Stomach (tissue), 9 donors: ENCODE results near the gene GPC5. TPM values are rescaled to one million over a fixed set of nuclear protein-coding genes. Genes with fewer than 3 reads are reported as not detected.

Experiments
- DNase-seq, 2 donors: peaks; one replicate each; pipeline versions ENCODE4 v3.0.0 to v3.0.0-alpha.2; 2013 to 2019
- H3K27ac ChIP-seq, 5 donors: fragments of 200-600 bp in 4 of 5; sonication (generic) in 4 of 5; one replicate each; pipeline ENCODE4 v1.5.1; 2013 to 2019; ENCODE audit warnings: mild to moderate bottlenecking in 1 of 5, moderate library complexity in 1 of 5
- H3K27me3 ChIP-seq, 3 donors: fragments of 200-600 bp; sonication (generic); one replicate each; pipeline ENCODE4 v1.5.1; 2017 to 2019; ENCODE audit warnings: mixed run types in 1 of 3
- H3K36me3 ChIP-seq, 4 donors: fragments of 200-600 bp; sonication (generic); 1 replicate in 3 of 4; 2 replicates in 1 of 4; pipeline ENCODE4 v1.5.1; 2016 to 2019
- H3K4me1 ChIP-seq, 4 donors: fragments of 200-600 bp; sonication (generic); one replicate each; pipeline ENCODE4 v1.5.1; 2016 to 2019
- H3K4me3 ChIP-seq, 4 donors: fragments of 200-600 bp; sonication (generic) in 3 of 4; one replicate each; pipeline ENCODE4 v1.5.1; 2016 to 2019; ENCODE audit warnings: mild to moderate bottlenecking in 1 of 4
- H3K9me3 ChIP-seq, 4 donors: fragments of 200-600 bp; sonication (generic); one replicate each; pipeline ENCODE4 v1.5.1; 2016 to 2019
- EP300 ChIP-seq: sonication (generic); formaldehyde crosslinking; IDR thresholded peaks from one replicate; pipeline ENCODE4 v1.6.1; 2017; ENCODE audit warnings: antibody characterized with exemption
- POLR2A ChIP-seq, 4 donors: fragments of 450-650 bp; IDR thresholded peaks; one replicate each; pipeline ENCODE4 v1.6.1; 2016; ENCODE audit warnings: antibody characterized with exemption in 4 of 4, control low read depth in 2 of 4, mild to moderate bottlenecking in 1 of 4, moderate library complexity in 1 of 4
- POLR2AphosphoS5 ChIP-seq, 3 donors: sonication (generic); formaldehyde crosslinking; IDR thresholded peaks; one replicate each; pipeline ENCODE4 v1.6.1; 2016; ENCODE audit warnings: antibody characterized with exemption in 3 of 3
- WGBS, 5 donors: extraction: QIAGEN DNeasy Blood & Tissue Kit in 3 of 5; methylation state at CpG; one replicate each; pipeline versions ENCODE4 v1.1.5 to v1.1.7; 2013 to 2018; 5-methylcytosine and 5-hydroxymethylcytosine counted together
- intact Hi-C: fragments of 100-400 bp; cut with DNase I; formaldehyde crosslinking; loops from one replicate; pipeline ENCODE4 v1.15.1; 2023; ENCODE audit warnings: low total_unique reads
- polyA plus RNA-seq, 3 donors: library from polyadenylated mRNA; stranded (reverse); fragments of 200-250 nt; gene quantifications; one replicate each; pipeline ENCODE4 v1.2.3, GENCODE V29; 2013
- total RNA-seq, 5 donors: library from RNA; depleted of rRNA; stranded (reverse); fragments of >200 nt; gene quantifications; one replicate each; pipeline versions ENCODE4 v1.1.0 to v1.2.3, GENCODE V29; 2014 to 2016
- TF ChIP-seq, protein P1 (sequence below), 7 experiments: fragments of 450-650 bp in 4 of 7; fragments of 200-600 bp in 3 of 7; sonication (generic) in 3 of 7; IDR thresholded peaks; one replicate each; pipeline ENCODE4 v1.5.1; 2016 to 2019; ENCODE audit warnings: antibody characterized with exemption in 7 of 7, control low read depth in 2 of 7, mild to moderate bottlenecking in 1 of 7
- donor health status: healthy with polysubstance abuse.
- donor health status: Bipolar disorder and iron deficiency.
- donor health status: healthy.

The GPC5 gene
- total and polyA plus RNA-seq, 8 donors, result 0.87 to 2.8 TPM; not detected in 6

DNA sequence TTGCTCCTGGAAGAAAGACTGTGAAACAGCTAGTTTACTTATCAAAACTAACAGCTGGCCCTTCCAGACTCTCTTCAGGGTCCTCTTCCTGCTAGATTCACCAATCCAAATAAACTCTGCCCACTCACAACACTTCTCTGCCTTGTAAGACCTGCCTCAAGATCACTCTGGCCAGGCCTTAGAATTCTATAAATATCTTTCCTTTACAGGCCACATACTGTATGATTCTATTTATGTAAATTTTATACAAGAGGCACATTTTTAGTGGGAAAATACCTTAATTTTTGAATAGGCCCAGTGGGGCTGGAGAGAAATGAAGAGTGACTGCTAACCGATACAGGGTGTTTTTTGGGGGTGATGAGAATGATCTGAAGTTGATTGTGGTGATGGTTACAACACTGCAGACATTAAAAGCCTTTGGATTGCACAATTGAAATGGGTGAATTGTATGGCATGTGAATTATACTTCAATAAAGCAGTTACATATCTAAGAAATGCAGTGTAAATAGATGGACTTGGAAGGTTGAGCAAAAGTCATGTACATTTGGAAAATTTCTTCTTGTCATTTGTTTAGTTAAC, 141.8 kb downstream of the GPC5 start:
- 50 to 84% (median 69%) methylated on average over 1 of the region's 1 CpG for WGBS, 5 donors
- TF ChIP-seq, protein P1, sequence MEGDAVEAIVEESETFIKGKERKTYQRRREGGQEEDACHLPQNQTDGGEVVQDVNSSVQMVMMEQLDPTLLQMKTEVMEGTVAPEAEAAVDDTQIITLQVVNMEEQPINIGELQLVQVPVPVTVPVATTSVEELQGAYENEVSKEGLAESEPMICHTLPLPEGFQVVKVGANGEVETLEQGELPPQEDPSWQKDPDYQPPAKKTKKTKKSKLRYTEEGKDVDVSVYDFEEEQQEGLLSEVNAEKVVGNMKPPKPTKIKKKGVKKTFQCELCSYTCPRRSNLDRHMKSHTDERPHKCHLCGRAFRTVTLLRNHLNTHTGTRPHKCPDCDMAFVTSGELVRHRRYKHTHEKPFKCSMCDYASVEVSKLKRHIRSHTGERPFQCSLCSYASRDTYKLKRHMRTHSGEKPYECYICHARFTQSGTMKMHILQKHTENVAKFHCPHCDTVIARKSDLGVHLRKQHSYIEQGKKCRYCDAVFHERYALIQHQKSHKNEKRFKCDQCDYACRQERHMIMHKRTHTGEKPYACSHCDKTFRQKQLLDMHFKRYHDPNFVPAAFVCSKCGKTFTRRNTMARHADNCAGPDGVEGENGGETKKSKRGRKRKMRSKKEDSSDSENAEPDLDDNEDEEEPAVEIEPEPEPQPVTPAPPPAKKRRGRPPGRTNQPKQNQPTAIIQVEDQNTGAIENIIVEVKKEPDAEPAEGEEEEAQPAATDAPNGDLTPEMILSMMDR (IDR thresholded peaks at IDR 0.05), result no peak
- no peak for TF ChIP-seq EP300
- TF ChIP-seq POLR2AphosphoS5 (IDR thresholded peaks at IDR 0.05), result no peak
- TF ChIP-seq POLR2A (IDR thresholded peaks at IDR 0.05), result no peak
- H3K9me3 ChIP-seq, result no peaks in the 10 kb centered on the region
- H3K27ac ChIP-seq, result no peak overlapping the region
- H3K4me1 ChIP-seq, result peaks cover 0 to 9% (median 0%) of the 10 kb centered on the region in 4 donors
- H3K36me3 ChIP-seq, result no peaks in the 10 kb centered on the region
- no peak for DNase-seq
- no peak overlapping the region for H3K4me3 ChIP-seq
- no peaks in the 10 kb centered on the region for H3K27me3 ChIP-seq
- intact Hi-C loops, result no loop called here

DNA sequence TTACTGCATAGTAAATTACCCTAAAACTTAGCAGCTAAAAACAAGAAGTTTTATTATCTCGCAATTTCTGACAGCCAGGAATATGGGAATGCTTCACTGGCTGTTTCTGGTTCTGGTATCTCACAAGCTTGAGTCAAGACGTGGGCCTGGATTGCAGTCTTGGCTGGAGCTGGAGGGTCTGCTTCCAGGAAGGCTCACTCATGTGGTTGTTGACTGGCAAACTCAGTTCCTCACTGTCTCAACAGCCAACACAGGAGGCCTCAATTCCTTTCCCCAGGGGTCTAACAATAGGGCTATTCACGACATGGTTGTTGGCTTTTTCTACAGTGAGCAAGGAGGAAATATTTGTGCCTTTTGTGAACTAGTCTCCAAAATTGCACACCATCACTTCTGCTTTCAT, 146.3 kb downstream of the GPC5 start:
- intact Hi-C loops, result no loop called here
- TF ChIP-seq, protein P1 (IDR thresholded peaks at IDR 0.05), result no peak
- no peak for TF ChIP-seq POLR2A (IDR thresholded peaks at IDR 0.05)
- TF ChIP-seq POLR2AphosphoS5 (IDR thresholded peaks at IDR 0.05), result no peak
- no peak for TF ChIP-seq EP300
- Histone ChIP-seq H3K9me3 (peaks cover 0 to 6% (median 0%) of the 10 kb centered on the region in 4 donors), H3K27ac (no peak overlapping the region), H3K36me3 (no peaks in the 10 kb centered on the region), H3K4me1 (peaks cover 0 to 6% (median 0%) of the 10 kb centered on the region in 4 donors), H3K4me3 (no peak overlapping the region), H3K27me3 (no peaks in the 10 kb centered on the region)
- DNase-seq, result peak in 1 of 2 donors; percentile 13
- WGBS, 5 donors, result 36 to 57% (median 56%) methylated on average over 3 of the region's 3 CpGs

DNA sequence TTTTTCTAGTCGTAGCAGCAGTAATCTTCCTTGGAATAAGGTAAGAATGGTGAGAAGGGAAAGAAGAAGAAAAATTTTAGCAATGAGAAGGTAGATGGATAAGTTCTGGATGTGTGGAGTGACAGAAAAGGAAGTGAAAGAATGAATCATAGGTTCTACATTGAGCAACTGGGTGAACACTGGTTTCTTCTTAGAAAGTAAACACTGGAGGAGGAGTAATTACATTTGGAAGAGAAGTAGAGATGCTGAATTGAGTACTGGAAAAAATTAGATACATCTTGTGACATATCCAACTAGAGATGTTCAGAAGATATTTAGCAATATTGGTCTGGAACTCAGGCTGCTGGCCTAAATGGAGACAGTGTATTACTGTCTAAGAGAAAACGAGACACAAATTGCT, 148.5 kb downstream of the GPC5 start:
- 75 to 85% (median 84%) methylated on average over 2 of the region's 2 CpGs for whole genome bisulfite sequencing, 5 donors
- H3K27ac ChIP-seq, result no peak overlapping the region
- H3K4me3 ChIP-seq, result no peak overlapping the region
- DNase-seq, result no peak
- no peaks in the 10 kb centered on the region for H3K36me3 ChIP-seq
- no peaks in the 10 kb centered on the region for H3K4me1 ChIP-seq
- no peaks in the 10 kb centered on the region for H3K27me3 ChIP-seq
- H3K9me3 ChIP-seq, result peaks cover 0 to 12% (median 0%) of the 10 kb centered on the region in 4 donors
- TF ChIP-seq POLR2AphosphoS5 (IDR thresholded peaks at IDR 0.05), result no peak
- intact Hi-C loops, result no loop called here

DNA sequence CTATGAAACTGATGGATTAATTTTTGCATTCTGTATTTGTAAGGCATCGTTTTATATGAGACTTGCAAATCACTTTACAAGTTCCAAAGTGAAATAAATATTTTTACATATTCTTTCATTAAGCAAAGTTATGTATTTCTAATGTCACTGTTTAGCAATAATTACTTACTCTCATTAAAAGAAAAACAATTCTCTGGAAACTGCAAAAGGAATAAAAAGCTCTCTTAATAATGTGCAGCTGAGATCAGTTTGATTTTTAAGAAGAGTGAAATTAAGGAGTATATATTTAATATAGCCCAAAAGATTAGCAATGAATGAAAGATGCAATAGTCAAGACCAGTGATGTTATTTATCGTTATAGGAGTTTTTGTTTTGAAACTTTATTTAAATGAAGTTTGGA, 155.2 kb downstream of the GPC5 start:
- Histone ChIP-seq H3K36me3 (no peaks in the 10 kb centered on the region), H3K4me3 (no peak overlapping the region), H3K9me3 (peaks cover 0 to 28% (median 0%) of the 10 kb centered on the region in 4 donors), H3K27me3 (no peaks in the 10 kb centered on the region), H3K4me1 (no peaks in the 10 kb centered on the region), H3K27ac (no peak overlapping the region)
- 74 to 87% (median 81%) methylated on average over 2 of the region's 2 CpGs for WGBS, 5 donors
- intact Hi-C loops, result no loop called here
- DNase-seq, result no peak
- TF ChIP-seq POLR2AphosphoS5 (IDR thresholded peaks at IDR 0.05) (no peak), EP300 (no peak), POLR2A (IDR thresholded peaks at IDR 0.05) (no peak)
- TF ChIP-seq, protein P1 (IDR thresholded peaks at IDR 0.05), result no peak

DNA sequence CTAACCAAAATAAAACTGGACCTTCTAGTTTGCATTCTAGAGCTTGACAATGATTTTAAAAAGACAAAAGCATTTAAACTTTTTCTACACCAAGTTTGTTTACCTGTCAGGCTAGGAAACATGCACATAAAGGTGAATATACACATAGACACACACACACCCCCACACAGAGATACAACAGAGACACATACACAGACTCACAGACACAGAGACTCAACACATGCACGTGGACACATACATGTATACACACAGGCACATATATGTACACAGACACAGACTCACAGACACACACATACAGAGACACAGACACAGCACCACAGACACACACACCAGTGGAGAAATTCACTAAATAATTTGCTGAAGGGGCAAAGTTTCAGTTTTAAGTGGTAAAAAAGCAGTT, 155.7 kb downstream of the GPC5 start:
- Histone ChIP-seq H3K4me3 (no peak overlapping the region), H3K27me3 (no peaks in the 10 kb centered on the region), H3K9me3 (peaks cover 0 to 24% (median 0%) of the 10 kb centered on the region in 4 donors), H3K27ac (no peak overlapping the region), H3K36me3 (no peaks in the 10 kb centered on the region), H3K4me1 (no peaks in the 10 kb centered on the region)
- TF ChIP-seq POLR2A (IDR thresholded peaks at IDR 0.05), result no peak
- no peak for TF ChIP-seq POLR2AphosphoS5 (IDR thresholded peaks at IDR 0.05)
- no peak for TF ChIP-seq EP300
- TF ChIP-seq, protein P1 (IDR thresholded peaks at IDR 0.05), result no peak
- WGBS, 5 donors, result 50 to 67% (median 55%) methylated on average over 1 of the region's 1 CpG
- intact Hi-C loops, result no loop called here
- no peak for DNase-seq
